H1 (cell line): ENCODE measurements around the gene MYO7B. TPM values are rescaled to one million over a fixed set of nuclear protein-coding genes. Genes with fewer than 3 reads are reported as not detected.

ENCODE experiments used
- CTCF ChIA-PET: fragments of 300-600 bp; sonication (Branson Sonifier 250); formaldehyde crosslinking; loops from one replicate; lab custom pipeline; 2021; ENCODE audit not compliant: partially characterized antibody; lab: Charles Lee
- POLR2A ChIA-PET: fragments of 300-600 bp; sonication (Branson Sonifier 250); formaldehyde crosslinking; loops from one replicate; lab custom pipeline; 2021; ENCODE audit warnings: inconsistent platforms; ENCODE audit not compliant: partially characterized antibody; lab: Charles Lee
- DNase-seq, 2 experiments: peaks; one replicate each; pipeline versions ENCODE4 v3.0.0 to v3.0.0-alpha.2; 2010 to 2022; ENCODE audit warnings: low spot score in 2 of 2, low read depth in 1 of 2, mixed read lengths in 1 of 2
- FAIRE-seq: peaks from 2 replicates; lab custom pipeline; 2011; peaks lifted over from hg19 to GRCh38; lab: Jason Lieb, UNC
- H2AFZ ChIP-seq: 2 replicates; pipeline ENCODE4 v1.8.1; 2012; ENCODE audit warnings: low read length, inconsistent platforms
- H2AK5ac ChIP-seq: 2 replicates; pipeline ENCODE4 v1.6.1; 2013; ENCODE audit warnings: low read depth, low read length
- H2BK120ac ChIP-seq: replicated peaks from 2 replicates; pipeline ENCODE3; 2013; ENCODE audit warnings: low read depth, low read length, inconsistent platforms
- H2BK12ac ChIP-seq: 2 replicates; pipeline ENCODE4 v1.6.1; 2013; ENCODE audit warnings: low read depth, low read length
- H2BK15ac ChIP-seq: 2 replicates; pipeline ENCODE4 v1.6.1; 2013; ENCODE audit warnings: low read length
- H2BK20ac ChIP-seq: 2 replicates; pipeline ENCODE4 v1.6.1; 2013; ENCODE audit warnings: low read length
- H2BK5ac ChIP-seq: 2 replicates; pipeline ENCODE4 v1.6.1; 2013; ENCODE audit warnings: low read depth, low read length
- H3K14ac ChIP-seq: 2 replicates; pipeline ENCODE4 v1.6.1; 2013; ENCODE audit warnings: inconsistent platforms; ENCODE audit not compliant: insufficient read length
- H3K18ac ChIP-seq: 2 replicates; pipeline ENCODE4 v1.6.1; 2013; ENCODE audit warnings: low read length; ENCODE audit errors: extremely low read depth
- H3K23ac ChIP-seq: 2 replicates; pipeline ENCODE4 v1.6.1; 2013; ENCODE audit warnings: inconsistent platforms; ENCODE audit not compliant: insufficient read length
- H3K23me2 ChIP-seq: 2 replicates; pipeline ENCODE4 v1.6.1; 2013; ENCODE audit warnings: low read depth, low read length
- H3K27ac ChIP-seq: 2 replicates; pipeline ENCODE4 v1.6.1; 2011; ENCODE audit warnings: low read depth, low read length, inconsistent platforms
- H3K27me3 ChIP-seq, 4 experiments: replicated peaks in 1 of 4; 1 replicate in 1 of 4; 2 replicates in 3 of 4; pipeline versions ENCODE4 v1.6.1 to v1.8.1; 2011 to 2013; ENCODE audit warnings: low read length in 3 of 4, mild to moderate bottlenecking in 3 of 4, inconsistent platforms in 2 of 4, mixed read lengths in 2 of 4, moderate library complexity in 1 of 4; ENCODE audit not compliant: control insufficient read depth in 3 of 4, insufficient read depth in 3 of 4; ENCODE audit errors: extremely low read depth in 1 of 4
- H3K36me3 ChIP-seq, 4 experiments: 2 replicates each; pipeline versions ENCODE4 v1.6.1 to v1.8.1; 2011 to 2013; ENCODE audit warnings: mild to moderate bottlenecking in 4 of 4, low read length in 3 of 4, moderate library complexity in 2 of 4, control low read depth in 1 of 4, inconsistent platforms in 1 of 4; ENCODE audit not compliant: insufficient read depth in 4 of 4, control insufficient read depth in 2 of 4
- H3K4ac ChIP-seq: replicated peaks from 2 replicates; pipeline ENCODE3; 2013; ENCODE audit warnings: low read length, low read depth, mixed read lengths, inconsistent platforms; ENCODE audit not compliant: insufficient read length
- H3K4me1 ChIP-seq, 4 experiments: replicated peaks in 1 of 4; 1 replicate in 1 of 4; 2 replicates in 3 of 4; pipeline versions ENCODE4 v1.6.1 to v1.8.1; 2011 to 2013; ENCODE audit warnings: low read length in 3 of 4, inconsistent platforms in 2 of 4, mixed read lengths in 1 of 4; ENCODE audit not compliant: insufficient read depth in 4 of 4, control insufficient read depth in 3 of 4
- H3K4me2 ChIP-seq, 2 experiments: 2 replicates each; pipeline versions ENCODE4 v1.6.1 to v1.8.1; 2011 to 2013; ENCODE audit warnings: low read depth in 2 of 2, low read length in 2 of 2, control low read depth in 1 of 2, inconsistent platforms in 1 of 2, mild to moderate bottlenecking in 1 of 2; ENCODE audit not compliant: insufficient read depth in 1 of 2
- H3K4me3 ChIP-seq, 4 experiments: fragments of 200-600, 300-600 bp in 1 of 4; sonication (generic), shearing (Covaris generic), sonication (Bioruptor Twin) in 1 of 4; 2 replicates each; pipeline versions ENCODE4 v1.5.1 to v1.8.1; 2011 to 2016; ENCODE audit warnings: low read length in 4 of 4, low read depth in 3 of 4, control low read depth in 2 of 4, inconsistent platforms in 2 of 4, mild to moderate bottlenecking in 2 of 4, mixed read lengths in 1 of 4, moderate library complexity in 1 of 4; ENCODE audit not compliant: insufficient read depth in 2 of 4; ENCODE audit errors: extremely low read depth in 1 of 4
- H3K56ac ChIP-seq: replicated peaks from 2 replicates; pipeline ENCODE3; 2013; ENCODE audit warnings: low read depth, mild to moderate bottlenecking, mixed read lengths, low read length, inconsistent platforms; ENCODE audit not compliant: insufficient read length
- H3K79me1 ChIP-seq: 2 replicates; pipeline ENCODE4 v1.6.1; 2013; ENCODE audit warnings: low read depth, low read length, control low read depth
- H3K79me2 ChIP-seq, 2 experiments: 2 replicates each; pipeline versions ENCODE4 v1.6.1 to v1.8.1; 2012 to 2013; ENCODE audit warnings: low read length in 2 of 2, mild to moderate bottlenecking in 2 of 2, inconsistent platforms in 1 of 2; ENCODE audit not compliant: insufficient read depth in 2 of 2, control insufficient read depth in 1 of 2
- H3K9ac ChIP-seq, 4 experiments: replicated peaks in 1 of 4; 1 replicate in 1 of 4; 2 replicates in 3 of 4; pipeline versions ENCODE4 v1.6.1 to v1.8.1; 2011 to 2013; ENCODE audit warnings: low read depth in 3 of 4, low read length in 3 of 4, control low read depth in 2 of 4, mild to moderate bottlenecking in 2 of 4, moderate library complexity in 2 of 4, inconsistent platforms in 1 of 4; ENCODE audit errors: extremely low read depth in 1 of 4
- H3K9me3 ChIP-seq, 2 experiments: 2 replicates each; pipeline versions ENCODE4 v1.6.1 to v1.8.1; 2012 to 2013; ENCODE audit warnings: mild to moderate bottlenecking in 2 of 2, moderate library complexity in 2 of 2, control low read depth in 1 of 2, inconsistent platforms in 1 of 2, low read depth in 1 of 2, low read length in 1 of 2, mixed read lengths in 1 of 2; ENCODE audit not compliant: insufficient read depth in 2 of 2
- H4K20me1 ChIP-seq, 2 experiments: replicated peaks in 1 of 2; 2 replicates each; pipeline versions ENCODE3 to v1.8.1; 2011 to 2013; ENCODE audit warnings: inconsistent platforms in 2 of 2, low read length in 2 of 2, mild to moderate bottlenecking in 1 of 2; ENCODE audit not compliant: insufficient read depth in 2 of 2, control insufficient read depth in 1 of 2
- H4K5ac ChIP-seq: 2 replicates; pipeline ENCODE4 v1.6.1; 2013; ENCODE audit warnings: low read length, low read depth, mixed read lengths, inconsistent platforms; ENCODE audit not compliant: insufficient read length
- H4K8ac ChIP-seq: 2 replicates; pipeline ENCODE4 v1.8.0; 2013; ENCODE audit warnings: mild to moderate bottlenecking, moderate library complexity, low read length, inconsistent platforms; ENCODE audit not compliant: insufficient read depth; ENCODE audit errors: extremely low read depth
- H4K91ac ChIP-seq: replicated peaks from 2 replicates; pipeline ENCODE3; 2013; ENCODE audit warnings: low read length, mixed read lengths, inconsistent platforms; ENCODE audit not compliant: insufficient read length
- CHD2 ChIP-seq: IDR thresholded peaks from 2 replicates; pipeline ENCODE4 v1.6.1; 2012; ENCODE audit warnings: low read length, improper control_type of control experiment
- HDAC2 ChIP-seq, 2 experiments: fragments of 300-600 bp in 1 of 2; sonication (generic) in 1 of 2; IDR thresholded peaks; 2 replicates each; pipeline ENCODE4 v1.6.1; 2011 to 2012; ENCODE audit warnings: low read depth in 2 of 2, low read length in 2 of 2, mild to moderate bottlenecking in 2 of 2, moderate library complexity in 2 of 2, borderline replicate concordance in 1 of 2, inconsistent platforms in 1 of 2
- SIN3A ChIP-seq, 2 experiments: IDR thresholded peaks in 1 of 2; conservative IDR thresholded peaks in 1 of 2; 2 replicates each; pipeline ENCODE4 v1.6.1; 2011 to 2012; ENCODE audit warnings: low read length in 2 of 2, improper control_type of control experiment in 1 of 2, low read depth in 1 of 2, mild to moderate bottlenecking in 1 of 2
- SUZ12 ChIP-seq: fragments of 200-600 bp; sonication (generic); IDR thresholded peaks from 2 replicates; pipeline ENCODE4 v1.6.1; 2012; ENCODE audit warnings: mild to moderate bottlenecking, inconsistent platforms, low read length, moderate library complexity, mixed read lengths
- TEAD4 ChIP-seq: IDR thresholded peaks from 2 replicates; pipeline ENCODE4 v1.6.1; 2012; ENCODE audit warnings: low read depth, low read length, inconsistent platforms, mixed read lengths
- WGBS, 2 experiments: shearing (Covaris generic) in 1 of 2; methylation state at CpG; one replicate each; pipeline versions ENCODE4 v1.1.6 to v1.1.7; 2013 to 2015; ENCODE audit warnings: low lambda C conversion rate in 2 of 2, mixed read lengths in 2 of 2, inconsistent platforms in 1 of 2, low coverage in 1 of 2, missing lambda C conversion rate in 1 of 2; ENCODE audit not compliant: insufficient replicate concordance in 2 of 2, insufficient coverage in 1 of 2, insufficient read length in 1 of 2; ENCODE audit errors: extremely low coverage in 1 of 2, missing lambda C conversion rate in 1 of 2; 5-methylcytosine and 5-hydroxymethylcytosine counted together
- polyA plus RNA-seq, 7 experiments: library from polyadenylated mRNA; depleted of rRNA in 3 of 7; stranded (reverse) in 5 of 7; unstranded in 2 of 7; fragments of >200 nt in 5 of 7; fragments of 200-250 nt in 2 of 7; gene quantifications; 1 replicate in 5 of 7; 2 replicates in 1 of 7; 4 replicates in 1 of 7; pipeline versions ENCODE4 v1.2.1 to v1.2.3, GENCODE V29; 2011 to 2013; ENCODE audit warnings: missing spikeins in 2 of 7, mixed read lengths in 2 of 7
- total RNA-seq: library from RNA; stranded (reverse); fragmentation: NEBNext Ultra II Directional; extraction: Animal tissue kit (Norgen Biotek cat#: 25700); gene quantifications from 2 replicates; pipeline ENCODE4 v1.2.1, GENCODE V29; 2021

Gene MYO7B
- total and polyA plus RNA-seq, 2 of the 8 experiments (the other 6 are each of a cell fraction or from before 2014, with no cell fraction given), result not detected

- H4K91ac ChIP-seq, result no peak overlapping the region
- H3K27ac ChIP-seq, result no peak overlapping the region
- DNase-seq, result no peak
- H3K27me3 ChIP-seq, result no peaks in the 10 kb centered on the region; a peak in 1 of 7 replicates
- H3K23ac ChIP-seq, result no peak overlapping the region
- H3K4ac ChIP-seq, result no peak overlapping the region
- H3K79me2 ChIP-seq, result no peaks in the 10 kb centered on the region
- no peaks in the 10 kb centered on the region for H4K20me1 ChIP-seq
- peaks cover 0 to 8% (median 0%) of the 10 kb centered on the region in 4 experiments; a peak in 1 of 7 replicates for H3K4me1 ChIP-seq
- no peak overlapping the region for H2AFZ ChIP-seq
- ChIA-PET POLR2A (interaction anchor here (1.3 kb wide), 1 partner anchor 58 kb away, joined by 3 read pairs; the partner anchor contains the start of gene IWS1), CTCF (interaction anchor here (1.1 to 3.4 kb wide), 6 partner anchors 9 to 110 kb away, joined by 3 to 14 read pairs (median 5); no protein-coding TSS in a partner anchor)
- H2BK12ac ChIP-seq, result no peak overlapping the region
- H3K9me3 ChIP-seq, result no peaks in the 10 kb centered on the region
- FAIRE-seq, result no peak
- TF ChIP-seq SIN3A (conservative IDR thresholded peaks at IDR 0.05 in 1 of 2, IDR thresholded peaks at IDR 0.05 in 1 of 2; ENCODE audit: low read depth in 1 of 2, low read length in 2 of 2) (no peak), SUZ12 (no peak), HDAC2 (IDR thresholded peaks at IDR 0.05; ENCODE audit: borderline replicate concordance in 1 of 2, low read depth in 2 of 2, low read length in 2 of 2) (no peak), TEAD4 (no peak), CHD2 (no peak)
- no peak overlapping the region for H4K5ac ChIP-seq
- no peak overlapping the region for H3K14ac ChIP-seq
- no peak overlapping the region for H3K4me3 ChIP-seq
- H3K56ac ChIP-seq, result no peak overlapping the region
- no peaks in the 10 kb centered on the region for H3K36me3 ChIP-seq
- no peak overlapping the region for H3K9ac ChIP-seq
- H3K18ac ChIP-seq, result no peak overlapping the region
- H2AK5ac ChIP-seq, result no peak overlapping the region
- H2BK120ac ChIP-seq, result no peak overlapping the region
- H3K23me2 ChIP-seq, result peaks cover 6% of the 10 kb centered on the region; the same call in 1 of the 2 replicates
- no peaks in the 10 kb centered on the region for H3K79me1 ChIP-seq
- no peak overlapping the region for H2BK5ac ChIP-seq
- H2BK15ac ChIP-seq, result no peak overlapping the region
- 94% methylated on average over 14 of the region's 14 CpGs; no CpG with 5 or more reads in 1 of the 2 experiments for WGBS, 2 experiments
- no peak overlapping the region for H4K8ac ChIP-seq
- no peak overlapping the region for H2BK20ac ChIP-seq
- no peak overlapping the region for H3K4me2 ChIP-seq
These were observed 48.6 kb downstream of the MYO7B start for GRCh38 chr2:127584047-127584446.
